GM18526 (cell line): Measurements from ENCODE around the gene DHRS12.

Experiments used
- POLR2A ChIP-seq: IDR thresholded peaks from 3 replicates; pipeline ENCODE4 v1.6.1; 2011; ENCODE audit not compliant: insufficient read length; ENCODE audit errors: extremely low read depth

The DHRS12 gene, protein sequence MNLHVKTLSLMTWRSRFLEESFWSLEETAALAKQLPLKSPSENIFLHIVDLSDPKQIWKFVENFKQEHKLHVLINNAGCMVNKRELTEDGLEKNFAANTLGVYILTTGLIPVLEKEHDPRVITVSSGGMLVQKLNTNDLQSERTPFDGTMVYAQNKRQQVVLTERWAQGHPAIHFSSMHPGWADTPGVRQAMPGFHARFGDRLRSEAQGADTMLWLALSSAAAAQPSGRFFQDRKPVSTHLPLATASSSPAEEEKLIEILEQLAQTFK

DNA sequence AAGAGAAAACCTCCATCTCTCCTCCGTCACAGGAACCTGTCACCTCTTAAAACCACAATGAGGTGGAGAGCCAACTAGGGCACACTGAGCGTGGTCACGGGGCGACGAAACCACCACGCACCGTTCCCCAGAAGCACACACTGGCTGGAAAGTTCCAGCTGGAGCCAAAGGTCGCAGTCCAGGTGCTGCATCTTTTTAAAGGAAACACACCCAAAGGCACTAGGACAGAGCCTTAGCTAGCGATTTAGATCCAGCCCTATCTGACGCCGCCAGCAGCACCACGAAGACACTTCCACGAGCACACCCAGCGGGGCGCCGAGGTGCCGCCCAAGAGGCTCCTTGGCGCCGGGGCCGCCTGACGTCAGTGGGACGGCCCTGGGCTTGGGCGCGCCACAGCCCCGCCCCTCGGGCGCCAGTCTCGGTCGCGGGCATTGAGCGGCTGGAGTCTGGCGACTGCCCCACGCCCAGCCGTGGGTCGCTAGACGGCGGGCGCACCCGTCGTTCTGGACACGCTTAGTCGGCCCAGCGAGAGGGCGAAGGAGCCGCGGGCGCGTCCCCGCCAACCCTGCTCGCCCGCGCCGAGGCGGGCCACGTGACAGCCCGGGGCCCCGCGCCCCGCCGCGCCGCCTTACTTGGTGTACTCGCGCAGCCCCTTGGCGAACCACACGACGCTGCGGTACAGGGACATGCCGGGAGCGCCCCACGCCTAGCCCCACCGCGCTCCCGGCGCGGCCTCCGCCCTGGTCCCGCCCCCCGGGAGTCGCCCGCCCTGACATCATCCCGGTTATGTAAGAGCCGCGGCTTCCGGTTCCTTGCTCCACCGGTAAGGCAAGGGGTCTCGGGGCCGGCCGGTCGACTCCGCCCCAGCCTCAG lies at the start of gene DHRS12:
TSS of gene DHRS12 (minus strand) at position 742 of the 873 bp plus-strand sequence. CDS start 4,504 bp downstream, outside the sequence.
- TF ChIP-seq POLR2A = peak; percentile 66

DNA sequence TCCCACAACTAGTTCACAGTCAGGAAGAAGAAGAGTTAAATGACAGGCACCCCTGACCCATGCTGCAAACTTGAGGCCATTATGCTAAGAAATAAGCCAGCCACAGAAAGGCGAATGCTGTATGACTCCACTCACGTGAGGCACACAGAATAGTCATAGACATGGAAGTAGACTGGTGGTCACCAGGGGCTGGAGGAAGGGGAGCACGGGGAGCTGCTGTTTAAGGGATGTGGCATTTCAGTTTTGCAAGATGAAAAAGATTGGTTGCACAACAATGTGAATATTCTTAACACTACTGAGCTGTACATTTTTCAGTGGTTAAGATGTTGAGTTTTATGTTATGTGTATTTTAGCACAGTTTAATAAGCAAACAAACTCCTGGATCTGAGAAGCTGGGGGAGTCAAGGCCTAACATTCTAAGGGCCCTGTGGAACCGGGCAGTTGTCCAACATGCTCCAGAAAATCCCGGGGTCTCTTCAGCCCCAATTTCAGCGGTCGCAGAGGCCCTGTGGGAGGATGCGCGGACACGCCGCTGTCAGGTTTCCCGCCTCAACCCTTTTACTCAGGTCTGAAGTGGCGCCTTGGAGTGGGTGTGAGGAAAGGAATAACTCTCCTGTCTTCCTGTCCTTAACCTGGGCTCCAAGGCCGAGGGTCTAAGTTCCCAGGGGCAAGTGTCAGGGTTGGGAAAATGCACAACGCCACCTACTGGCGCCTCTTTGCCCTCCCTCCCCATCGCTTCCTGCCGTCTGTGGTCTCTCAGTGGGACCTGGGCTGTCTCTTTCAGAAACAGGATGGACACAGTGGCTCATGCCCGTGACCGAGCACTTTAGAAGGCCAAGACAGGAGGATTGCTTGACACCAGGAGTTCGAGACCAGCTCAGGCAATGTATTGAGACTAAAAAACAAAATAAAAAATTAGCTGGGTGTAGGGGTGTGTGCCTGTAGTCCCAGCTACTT lies 45.5 kb upstream of the DHRS12 start:
- no peak for TF ChIP-seq POLR2A

DNA sequence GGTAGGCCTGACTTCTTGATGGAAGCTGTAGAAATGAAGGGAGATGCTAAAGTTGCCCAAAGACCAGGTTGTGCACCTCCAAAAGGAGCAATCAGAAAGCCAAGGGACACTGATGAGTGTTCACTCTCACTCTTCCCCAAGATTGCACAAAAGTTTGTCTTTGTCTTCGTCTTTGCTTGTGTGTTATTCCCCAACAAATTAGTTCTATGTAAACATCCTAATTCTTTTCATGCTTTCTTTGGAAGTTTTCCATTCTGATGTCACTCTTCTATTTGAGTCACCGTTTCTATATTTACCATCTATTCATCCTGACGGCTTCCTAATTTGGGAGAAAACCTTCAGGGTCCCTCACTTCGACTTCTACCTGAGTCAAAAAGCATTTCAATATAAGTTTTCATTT lies 44.7 kb upstream of the DHRS12 start:
- no peak for TF ChIP-seq POLR2A

DNA sequence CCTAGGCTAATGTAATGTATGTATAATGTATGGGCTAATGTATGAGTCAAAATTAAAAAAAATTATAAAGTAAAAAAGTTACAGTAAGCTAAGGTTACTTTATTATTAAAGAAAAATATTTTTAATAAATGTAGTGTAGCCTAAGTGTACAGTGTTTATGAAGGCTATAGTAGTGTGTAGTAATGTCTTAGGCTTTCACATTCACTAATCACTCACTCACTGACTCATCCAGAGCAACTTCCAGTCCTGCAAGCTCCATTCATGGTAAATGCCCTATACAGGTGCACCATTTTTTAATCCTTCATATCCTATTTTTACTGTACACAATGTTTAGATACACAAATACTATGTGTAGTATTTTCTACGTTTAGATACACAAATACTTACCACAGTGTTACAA lies 42.8 kb upstream of the DHRS12 start:
- no peak for TF ChIP-seq POLR2A

DNA sequence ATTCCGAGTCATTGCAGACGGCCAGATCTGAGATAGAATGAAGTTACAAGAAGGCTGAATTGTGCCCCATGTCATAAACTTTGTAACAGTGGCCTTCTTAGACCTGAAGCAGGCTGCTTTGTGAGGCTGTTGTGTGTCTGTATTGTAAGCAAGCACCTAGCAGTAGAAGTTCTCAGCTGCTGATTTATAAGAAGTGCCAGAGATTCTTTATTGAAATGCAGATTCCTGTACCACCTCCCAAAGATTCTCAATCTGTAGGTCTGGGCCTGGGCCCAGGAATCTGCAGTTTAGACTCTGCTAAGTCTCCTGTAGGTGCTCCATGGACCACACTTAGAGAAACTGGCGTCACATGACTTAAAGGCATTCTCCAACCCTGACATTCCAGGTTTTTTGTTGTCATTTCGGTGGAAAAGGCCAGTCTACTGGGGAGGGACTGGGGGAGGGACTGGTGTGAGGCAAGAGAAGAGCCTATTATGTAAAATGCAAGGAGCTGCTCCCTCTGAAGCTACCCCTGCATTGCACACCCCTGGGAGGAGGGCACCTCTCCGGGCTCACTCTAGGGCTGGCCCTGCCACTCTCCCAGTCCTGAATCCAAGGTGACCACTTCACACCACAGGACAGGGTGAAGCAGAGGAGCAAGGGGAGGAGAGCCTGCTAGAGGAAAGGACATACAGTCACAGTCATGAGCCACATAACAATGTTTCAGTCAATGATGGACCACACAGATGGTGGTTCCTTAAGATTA lies 41.8 kb upstream of the DHRS12 start:
- no peak for TF ChIP-seq POLR2A

DNA sequence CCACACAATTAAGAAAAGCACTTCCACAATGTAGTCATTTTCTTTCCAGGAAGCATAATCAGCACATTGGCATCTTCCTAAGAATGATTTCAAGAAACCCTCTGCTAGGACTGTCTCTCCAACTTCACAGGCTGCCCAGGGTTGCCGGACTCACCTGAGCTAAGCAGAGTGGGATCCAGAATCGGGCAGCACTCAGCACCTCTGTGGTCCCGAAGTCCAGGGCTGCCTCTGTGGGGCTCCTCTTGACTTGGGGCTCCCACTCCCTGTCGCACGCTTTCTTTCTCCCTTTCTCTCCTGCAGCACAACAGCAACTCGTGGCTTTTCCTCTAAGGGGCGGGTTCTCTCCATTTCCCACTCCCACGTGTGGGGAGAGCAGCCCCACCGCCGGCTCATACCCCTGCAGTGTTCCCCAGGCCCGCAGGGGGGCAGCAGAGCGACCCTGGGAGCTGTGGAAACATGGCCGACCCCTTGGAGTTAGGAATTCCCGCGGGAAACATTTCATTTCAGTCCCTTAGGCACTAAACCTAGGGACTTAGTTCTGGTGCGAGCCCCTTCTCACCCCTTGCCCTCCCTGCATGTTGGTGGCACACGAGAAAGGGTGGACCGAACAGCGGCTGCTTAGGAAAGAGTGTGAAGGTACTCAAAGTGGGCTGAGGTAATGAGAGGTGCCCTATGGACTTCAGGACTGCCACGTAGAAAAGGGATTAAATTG lies 41.1 kb upstream of the DHRS12 start, which contains the start of gene TMEM272:
TSS of gene TMEM272 (minus strand) at position 316 of the 712 bp plus-strand sequence. CDS start 6,647 bp downstream, outside the sequence.
- TF ChIP-seq POLR2A = no peak

DNA sequence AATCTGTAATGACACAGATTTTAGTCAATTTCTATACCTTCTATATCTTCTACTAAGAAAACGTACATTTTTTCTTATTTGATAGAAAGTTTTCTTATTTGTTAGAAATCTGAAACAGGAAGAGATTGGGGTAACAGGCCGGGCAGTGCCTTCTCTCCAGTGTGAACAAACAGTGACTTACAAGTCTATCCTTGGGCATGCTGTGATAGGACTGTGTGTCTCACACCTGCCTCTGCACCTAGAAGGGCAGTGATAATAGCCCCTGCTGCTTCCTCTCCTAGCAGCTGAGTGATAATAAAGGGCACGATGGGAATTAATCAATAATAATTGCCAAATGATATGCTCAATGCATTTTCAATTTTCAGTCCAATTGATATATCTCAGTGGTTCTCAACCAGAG lies 39.6 kb upstream of the DHRS12 start:
- no peak for TF ChIP-seq POLR2A

DNA sequence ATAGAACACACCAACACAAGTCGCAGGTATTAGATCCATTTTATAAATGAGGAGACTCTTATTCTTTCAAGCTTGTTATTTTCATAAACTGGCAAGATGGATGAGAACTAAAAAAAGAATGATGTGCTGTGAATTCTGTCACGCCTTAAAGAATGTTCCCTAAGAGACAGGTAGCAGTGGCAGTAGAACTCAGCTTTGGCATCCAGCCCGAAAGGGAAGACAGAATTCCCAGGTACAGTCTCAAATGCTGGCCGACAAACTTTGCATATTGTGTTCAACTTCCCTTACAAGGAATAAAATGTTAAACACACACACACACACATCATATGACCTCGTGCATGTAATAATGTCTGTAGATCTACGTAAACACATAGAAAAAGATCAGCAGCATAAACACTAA lies 37.8 kb upstream of the DHRS12 start:
- TF ChIP-seq POLR2A = no peak

DNA sequence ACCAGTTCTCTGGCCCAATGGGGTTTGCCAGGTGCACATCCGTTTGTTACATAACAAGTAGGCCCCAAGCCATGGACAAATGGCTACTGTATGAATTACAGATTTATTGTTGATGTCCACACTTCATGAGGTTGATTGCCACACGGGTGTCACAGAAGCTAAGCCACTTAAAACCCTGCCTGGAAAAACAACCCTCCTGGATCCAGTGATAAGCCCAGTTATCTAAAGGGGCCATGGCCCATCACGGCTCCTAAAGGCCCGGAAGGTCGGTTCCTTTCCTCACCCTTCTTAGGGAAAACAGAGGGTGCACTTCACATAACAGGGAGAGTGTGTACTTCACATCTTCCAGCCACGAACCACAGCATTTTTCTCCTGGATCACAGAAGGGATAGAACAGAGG lies 37.0 kb upstream of the DHRS12 start:
- no peak for TF ChIP-seq POLR2A

DNA sequence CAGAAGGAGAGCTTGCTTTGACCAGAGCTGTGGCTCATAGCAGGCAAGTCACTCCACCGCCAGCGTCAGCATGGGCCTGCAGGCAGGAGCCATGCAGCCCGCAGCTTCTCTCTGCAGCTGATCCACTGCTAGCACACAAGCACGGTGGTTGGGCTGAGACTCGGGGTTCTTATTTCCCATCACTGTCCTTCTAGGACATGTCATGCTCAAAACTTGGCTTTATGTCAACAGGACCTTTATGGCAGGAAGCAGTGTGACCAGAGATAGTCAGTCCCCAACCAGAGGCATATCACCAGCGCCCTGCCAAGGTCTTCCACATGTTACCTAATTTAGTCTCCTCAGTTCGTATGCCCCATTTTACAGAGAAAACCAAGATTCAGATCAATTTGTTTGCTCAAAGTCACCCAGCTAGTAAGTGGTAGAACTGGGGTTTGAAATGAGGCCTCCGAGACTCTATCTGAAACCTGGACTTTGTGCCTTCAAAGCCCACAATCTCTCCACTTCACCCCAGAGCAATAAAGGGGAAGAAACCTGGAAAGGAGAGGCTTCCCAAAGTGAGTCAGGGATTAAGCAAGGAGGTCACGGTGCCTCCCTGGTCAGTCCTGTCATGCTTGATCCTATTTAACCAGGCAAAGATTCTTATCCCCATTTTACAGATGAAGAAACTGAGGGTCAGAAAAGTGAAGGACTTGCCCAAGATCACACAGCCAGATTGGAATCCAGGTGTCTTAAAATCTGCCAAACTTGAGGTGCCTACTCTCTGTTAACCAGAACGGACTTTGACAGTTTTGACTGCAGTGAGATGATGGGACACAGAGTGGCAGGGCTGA lies 36.0 kb upstream of the DHRS12 start:
- no peak for TF ChIP-seq POLR2A

DNA sequence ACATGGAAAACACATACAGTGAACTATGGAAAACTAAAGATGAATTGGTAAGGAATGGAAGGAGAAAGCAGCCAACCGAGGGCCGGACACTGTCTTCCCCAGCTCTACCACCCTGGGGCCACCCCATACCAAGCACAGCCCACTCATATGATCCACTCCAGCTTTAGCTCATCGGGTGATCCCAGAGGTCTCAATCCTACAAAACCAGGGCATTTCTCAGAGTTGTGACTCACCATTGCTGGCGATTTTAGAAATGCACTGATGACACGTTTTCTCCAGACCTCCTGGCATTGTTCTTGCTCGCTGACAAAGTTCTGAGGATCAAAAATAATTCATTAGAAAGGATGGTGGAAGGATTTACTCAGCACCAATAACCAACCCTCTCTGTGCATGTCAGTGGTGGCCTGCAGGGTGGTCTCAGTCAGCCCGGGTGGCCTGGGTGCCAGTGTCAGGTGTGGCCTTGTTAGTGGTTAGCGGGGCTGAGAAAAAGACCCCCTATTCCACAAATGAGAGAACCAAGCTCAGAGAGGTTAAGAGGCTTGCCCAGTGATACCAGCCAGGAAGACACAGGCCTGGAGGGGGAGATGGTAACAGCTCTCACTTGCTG lies 34.4 kb upstream of the DHRS12 start:
- TF ChIP-seq POLR2A = no peak

DNA sequence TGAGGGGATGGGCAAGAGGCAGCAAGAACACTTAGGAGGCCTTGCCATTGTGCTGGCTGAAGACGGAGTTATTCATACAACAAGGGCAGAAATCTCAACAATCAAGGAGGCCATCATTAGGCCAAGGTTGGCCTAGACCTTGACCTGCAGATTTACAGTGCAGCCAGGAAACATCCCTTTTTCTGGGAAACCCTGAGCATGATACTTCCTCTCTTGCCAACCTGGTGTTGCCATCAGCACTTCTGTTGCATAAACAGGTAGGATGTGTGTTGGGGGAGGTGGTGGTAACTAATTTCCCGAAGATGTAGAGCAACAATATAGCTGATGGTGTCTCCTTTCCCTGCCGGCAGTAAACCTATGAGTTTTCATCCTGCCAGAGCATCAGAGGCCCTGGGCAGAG lies 33.1 kb upstream of the DHRS12 start:
- no peak for TF ChIP-seq POLR2A
